IMR-90 (cell line): ENCODE data around the gene PSMB11.

Source experiments
- BHLHE40 ChIP-seq: fragments of 150-350 bp; IDR thresholded peaks from 2 replicates; pipeline ENCODE4 v1.6.1; 2016; ENCODE audit warnings: mild to moderate bottlenecking, low read depth, low read length
- CTCF ChIP-seq: conservative IDR thresholded peaks from 2 replicates; pipeline ENCODE4 v1.5.1; 2012; ENCODE audit warnings: mild to moderate bottlenecking, low read depth, low read length, improper control_type of control experiment

DNA sequence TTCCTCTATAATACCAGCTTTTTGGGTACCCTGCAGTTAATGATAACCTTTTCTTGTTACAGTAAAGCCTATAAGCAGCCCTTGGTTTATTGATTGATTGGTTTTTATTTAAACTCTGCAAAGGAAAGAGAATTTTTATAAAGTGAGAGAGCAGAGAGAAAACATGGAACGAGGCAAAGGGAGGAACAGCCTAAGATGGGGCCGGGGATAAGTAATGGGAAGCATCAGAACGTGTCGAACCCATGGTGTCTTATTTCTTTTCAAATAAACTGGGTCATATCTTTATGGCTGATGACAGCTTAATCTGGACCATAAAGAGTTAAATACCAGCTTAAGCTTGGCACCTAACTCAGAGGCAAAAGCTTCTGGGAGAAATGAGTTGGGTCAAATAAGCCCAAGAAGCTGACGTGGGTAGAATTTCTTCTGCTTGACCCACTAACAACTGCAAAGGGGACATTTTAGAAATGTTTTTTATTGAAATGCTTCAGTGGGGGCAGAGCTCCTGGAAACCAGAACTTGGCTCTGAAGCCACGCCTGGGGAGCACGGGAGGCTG, 20.0 kb upstream of the PSMB11 start:
- no peak for TF ChIP-seq BHLHE40
- TF ChIP-seq CTCF: no peak
